Thyroid gland (tissue), 4 donors: Measurements from ENCODE around the gene CALD1.

Source experiments
- CTCF ChIP-seq, 6 experiments: fragments of 200-600 bp in 3 of 6; fragments of 450-650 bp in 3 of 6; sonication (generic) in 3 of 6; IDR thresholded peaks; one replicate each; pipeline ENCODE4 v1.5.1; 2016 to 2019; ENCODE audit warnings: antibody characterized with exemption in 6 of 6, mild to moderate bottlenecking in 2 of 6, inconsistent platforms in 1 of 6, moderate library complexity in 1 of 6
- POLR2A ChIP-seq, 2 donors: fragments of 450-650 bp; IDR thresholded peaks; one replicate each; pipeline ENCODE4 v1.6.1; 2017; ENCODE audit warnings: antibody characterized with exemption in 2 of 2, mild to moderate bottlenecking in 2 of 2, moderate library complexity in 1 of 2

GRCh38 chr7:134852625-134853024 is 73.2 kb downstream of the CALD1 start:
- TF ChIP-seq POLR2A (IDR thresholded peaks at IDR 0.05) (no peak), CTCF (IDR thresholded peaks at IDR 0.05) (no peak)
